Measurements from ENCODE around the gene ZNF213.

DNA sequence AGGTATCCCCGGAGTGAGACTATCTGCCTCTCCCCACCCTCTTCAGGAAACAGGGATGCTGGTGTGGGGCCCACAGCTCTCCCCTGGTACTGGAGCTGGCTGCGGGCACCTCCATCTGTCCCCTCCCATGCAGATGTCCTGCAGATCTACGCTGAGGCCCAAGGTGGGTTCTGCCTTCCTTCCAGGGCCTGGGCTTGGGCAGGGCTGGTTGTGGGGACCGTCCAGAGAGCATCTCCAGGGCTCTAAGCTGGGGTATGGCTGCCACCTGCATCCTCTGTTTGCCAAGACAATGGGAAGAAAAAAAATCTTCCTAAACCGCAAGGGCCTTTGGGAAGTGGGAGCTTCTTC lies 12.9 kb downstream of the ZNF213 start:
- TF ChIP-seq, protein P1, sequence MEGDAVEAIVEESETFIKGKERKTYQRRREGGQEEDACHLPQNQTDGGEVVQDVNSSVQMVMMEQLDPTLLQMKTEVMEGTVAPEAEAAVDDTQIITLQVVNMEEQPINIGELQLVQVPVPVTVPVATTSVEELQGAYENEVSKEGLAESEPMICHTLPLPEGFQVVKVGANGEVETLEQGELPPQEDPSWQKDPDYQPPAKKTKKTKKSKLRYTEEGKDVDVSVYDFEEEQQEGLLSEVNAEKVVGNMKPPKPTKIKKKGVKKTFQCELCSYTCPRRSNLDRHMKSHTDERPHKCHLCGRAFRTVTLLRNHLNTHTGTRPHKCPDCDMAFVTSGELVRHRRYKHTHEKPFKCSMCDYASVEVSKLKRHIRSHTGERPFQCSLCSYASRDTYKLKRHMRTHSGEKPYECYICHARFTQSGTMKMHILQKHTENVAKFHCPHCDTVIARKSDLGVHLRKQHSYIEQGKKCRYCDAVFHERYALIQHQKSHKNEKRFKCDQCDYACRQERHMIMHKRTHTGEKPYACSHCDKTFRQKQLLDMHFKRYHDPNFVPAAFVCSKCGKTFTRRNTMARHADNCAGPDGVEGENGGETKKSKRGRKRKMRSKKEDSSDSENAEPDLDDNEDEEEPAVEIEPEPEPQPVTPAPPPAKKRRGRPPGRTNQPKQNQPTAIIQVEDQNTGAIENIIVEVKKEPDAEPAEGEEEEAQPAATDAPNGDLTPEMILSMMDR (conservative IDR thresholded peaks at IDR 0.05; ENCODE audit: low read depth in 2 of 2) = no peak
- no peak for TF ChIP-seq POLR2AphosphoS5 (IDR thresholded peaks at IDR 0.05; ENCODE audit: low read depth)
- TF ChIP-seq EZH2phosphoT487 (IDR thresholded peaks at IDR 0.05; ENCODE audit: unreplicated experiment) = no peak
